ENCODE data around the gene FAF1.

DNA sequence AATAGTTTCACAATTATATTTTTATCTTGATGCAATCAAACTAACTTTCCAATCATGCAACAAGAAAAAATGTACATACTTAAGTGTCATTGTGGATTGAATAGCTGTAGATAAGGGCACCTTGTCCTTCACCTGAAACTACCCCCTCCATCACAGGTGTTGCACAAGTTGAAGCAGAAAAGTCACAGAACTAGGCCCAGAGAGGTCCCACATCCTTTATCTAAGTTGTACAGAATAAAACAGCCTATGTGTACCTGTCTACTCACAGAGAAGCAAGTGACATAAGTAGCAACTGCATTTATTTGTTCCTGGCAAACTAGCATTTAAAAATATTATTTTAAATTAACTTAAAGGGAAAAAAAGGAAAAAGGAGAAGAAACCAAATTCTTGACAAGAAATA, 256.8 kb downstream of the FAF1 start:
- TF ChIP-seq EZH2 (IDR thresholded peaks at IDR 0.05) (no peak), POLR2AphosphoS5 (IDR thresholded peaks at IDR 0.05; ENCODE audit: borderline replicate concordance, low read depth, low read length) (no peak), FOXP2 (optimal IDR thresholded peaks at IDR 0.05; ENCODE audit: control extremely low read depth, extremely low read length, insufficient read depth) (no peak)

All from SK-N-MC (cell line).